GM21825 (cell line): ENCODE data around the gene MMP24.
"Not testable (repeated sequence)": the region's sequence is repeated elsewhere in the genome, so short reads cannot be mapped to it uniquely, and the experiment has no call there.

Experiments
- ATAC-seq: cut with Tn5 transposase; IDR thresholded peaks from one replicate; pipeline ENCODE4 v1.9.1; 2021; ENCODE audit warnings: mild to moderate bottlenecking, moderate library complexity; ENCODE audit not compliant: unreplicated experiment

Gene MMP24

GRCh38 chr20:35216541-35216940, 9.9 kb upstream of the MMP24 start:
- ATAC-seq = no peak

GRCh38 chr20:35223941-35224340, 2.5 kb upstream of the MMP24 start:
- ATAC-seq = no peak

GRCh38 chr20:35224536-35224935, 2.0 kb upstream of the MMP24 start:
- no peak for ATAC-seq

- ATAC-seq = no peak
Measured at GRCh38 chr20:35225319-35226125, 968 bp upstream of the MMP24 start.

GRCh38 chr20:35226884-35227681, 593 bp downstream of the MMP24 start:
- ATAC-seq = no peak

- no peak for ATAC-seq
Measured at GRCh38 chr20:35232575-35232974, 6.1 kb downstream of the MMP24 start.

GRCh38 chr20:35235881-35236280, 9.4 kb downstream of the MMP24 start:
- ATAC-seq = no peak

GRCh38 chr20:35237486-35237885, 11.0 kb downstream of the MMP24 start:
- no peak for ATAC-seq

- ATAC-seq = no peak
Measured at GRCh38 chr20:35238170-35238569, 11.7 kb downstream of the MMP24 start.

GRCh38 chr20:35238735-35239134, 12.2 kb downstream of the MMP24 start:
- ATAC-seq = no peak

- ATAC-seq = no peak
Measured at GRCh38 chr20:35240083-35240810, 13.8 kb downstream of the MMP24 start.

- no peak for ATAC-seq
Measured at GRCh38 chr20:35240811-35241293, 14.4 kb downstream of the MMP24 start.

- no peak for ATAC-seq
Measured at GRCh38 chr20:35243317-35243716, 16.8 kb downstream of the MMP24 start.

- no peak for ATAC-seq
Measured at GRCh38 chr20:35243986-35244385, 17.5 kb downstream of the MMP24 start.

GRCh38 chr20:35246723-35247122, 20.2 kb downstream of the MMP24 start:
- no peak for ATAC-seq

- no peak for ATAC-seq
Measured at GRCh38 chr20:35248641-35249475, 22.4 kb downstream of the MMP24 start.

- ATAC-seq = no peak
Measured at GRCh38 chr20:35251613-35251940, 25.1 kb downstream of the MMP24 start.

GRCh38 chr20:35252037-35252461, 25.6 kb downstream of the MMP24 start:
- peak; percentile 83 for ATAC-seq

- not testable (repeated sequence) for ATAC-seq
Measured at GRCh38 chr20:35252598-35252997, 26.1 kb downstream of the MMP24 start.

GRCh38 chr20:35253010-35253409, 26.5 kb downstream of the MMP24 start:
- no peak for ATAC-seq
